Esophagus muscularis mucosa (tissue), 4 donors: ENCODE results near the gene ENOX2. TPM values are rescaled to one million over a fixed set of nuclear protein-coding genes. Genes with fewer than 3 reads are reported as not detected.

Experiments
- DNase-seq: peaks from one replicate; pipeline ENCODE4 v3.0.0-alpha.2; 2017; ENCODE audit errors: extremely low spot score
- H3K27ac ChIP-seq, 4 donors: fragments of 200-600 bp; sonication (generic); replicated peaks in 1 of 4; 1 replicate in 3 of 4; 2 replicates in 1 of 4; pipeline ENCODE4 v1.5.1; 2016 to 2019; ENCODE audit warnings: mild to moderate bottlenecking in 1 of 4
- H3K27me3 ChIP-seq, 4 donors: fragments of 200-600 bp; sonication (generic); one replicate each; pipeline versions ENCODE4 v1.5.1 to v1.6.0; 2016 to 2019
- H3K36me3 ChIP-seq, 4 donors: fragments of 200-600 bp; sonication (generic); one replicate each; pipeline ENCODE4 v1.5.1; 2016 to 2019
- H3K4me1 ChIP-seq, 4 donors: fragments of 200-600 bp; sonication (generic); one replicate each; pipeline ENCODE4 v1.5.1; 2016 to 2019
- H3K4me3 ChIP-seq, 4 donors: fragments of 200-600 bp; sonication (generic); 1 replicate in 2 of 4; 2 replicates in 2 of 4; pipeline ENCODE4 v1.5.1; 2016 to 2019; ENCODE audit warnings: mild to moderate bottlenecking in 4 of 4, moderate library complexity in 1 of 4
- H3K9me3 ChIP-seq, 4 donors: fragments of 200-600 bp; sonication (generic); 1 replicate in 3 of 4; 2 replicates in 1 of 4; pipeline ENCODE4 v1.5.1; 2016 to 2019
- CTCF ChIP-seq, 3 experiments: fragments of 200-600 bp in 2 of 3; fragments of 450-650 bp in 1 of 3; sonication (generic) in 2 of 3; IDR thresholded peaks; one replicate each; pipeline ENCODE4 v1.5.1; 2017 to 2019; ENCODE audit warnings: antibody characterized with exemption in 3 of 3, mild to moderate bottlenecking in 2 of 3, moderate library complexity in 1 of 3
- EP300 ChIP-seq: sonication (generic); formaldehyde crosslinking; IDR thresholded peaks from one replicate; pipeline ENCODE4 v1.6.1; 2017; ENCODE audit warnings: antibody characterized with exemption
- POLR2A ChIP-seq: fragments of 450-650 bp; IDR thresholded peaks from one replicate; pipeline ENCODE4 v1.6.1; 2017; ENCODE audit warnings: antibody characterized with exemption, moderate library complexity, mild to moderate bottlenecking, low read depth
- POLR2AphosphoS5 ChIP-seq, 2 donors: sonication (generic); formaldehyde crosslinking; IDR thresholded peaks; one replicate each; pipeline ENCODE4 v1.6.1; 2017; ENCODE audit warnings: antibody characterized with exemption in 2 of 2
- WGBS: methylation state at CpG from one replicate; pipeline ENCODE4 v1.1.5; 2018; 5-methylcytosine and 5-hydroxymethylcytosine counted together
- intact Hi-C: fragments of 100-400 bp; cut with DNase I; formaldehyde crosslinking; loops from one replicate; pipeline ENCODE4 v1.15.1; 2023
- total RNA-seq, 4 donors: library from RNA; depleted of rRNA; stranded (reverse); fragments of >200 nt; gene quantifications; one replicate each; pipeline versions ENCODE4 v1.1.0 to v1.2.1, GENCODE V29; 2016

ENOX2 gene
- total RNA-seq, 4 donors from 2014 or later: 12.4 to 17.1 (median 15.5) TPM

DNA sequence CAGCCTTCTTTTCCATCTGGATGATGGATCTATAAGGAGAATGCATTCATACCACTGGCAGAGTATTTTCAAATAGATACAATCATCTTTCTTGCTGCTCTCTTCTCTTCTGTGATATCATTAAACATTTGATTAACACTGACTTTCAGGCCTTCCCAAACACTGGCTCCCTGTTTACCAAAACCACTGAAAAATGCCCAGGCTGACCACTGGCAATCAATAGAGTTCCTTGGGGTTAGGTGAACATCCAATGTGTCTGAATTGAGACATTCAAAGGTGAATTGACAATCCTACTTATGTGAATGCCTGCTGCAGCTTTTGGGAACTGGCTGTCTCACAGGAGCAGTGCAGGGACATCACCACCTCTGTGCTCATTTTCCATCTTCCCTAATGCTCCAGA lies 168.3 kb downstream of the ENOX2 start:
- H3K4me3 ChIP-seq: no peak overlapping the region
- no peaks in the 10 kb centered on the region for H3K36me3 ChIP-seq
- intact Hi-C loops: no loop called here
- H3K27ac ChIP-seq: no peak overlapping the region
- H3K4me1 ChIP-seq: no peaks in the 10 kb centered on the region
- TF ChIP-seq EP300: no peak
- TF ChIP-seq POLR2AphosphoS5 (IDR thresholded peaks at IDR 0.05): no peak
- TF ChIP-seq CTCF (IDR thresholded peaks at IDR 0.05): no peak
- no peak for TF ChIP-seq POLR2A
- no peak for DNase-seq
- no peaks in the 10 kb centered on the region for H3K27me3 ChIP-seq
- H3K9me3 ChIP-seq: peaks cover 0 to 13% (median 0%) of the 10 kb centered on the region in 4 donors

DNA sequence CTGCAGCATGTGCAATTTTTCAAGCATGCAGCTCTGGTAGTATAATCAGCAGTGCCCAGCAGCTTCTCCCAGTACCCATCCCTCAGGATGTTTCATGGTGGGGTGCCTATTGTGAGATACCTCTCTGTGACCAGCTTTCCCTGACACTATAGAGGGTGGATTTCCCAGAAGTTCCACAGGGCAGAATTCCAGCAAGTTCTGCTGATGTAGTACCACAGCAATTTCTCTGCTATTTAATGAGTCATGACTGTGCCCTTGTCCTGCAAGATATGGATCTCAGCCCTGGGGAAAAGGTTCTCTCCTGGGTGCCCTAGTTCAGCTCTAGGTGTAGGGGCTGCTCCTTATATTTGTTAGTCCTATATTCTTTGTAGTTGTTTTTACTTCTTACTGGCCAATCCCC lies 174.8 kb downstream of the ENOX2 start:
- Histone ChIP-seq H3K9me3 (peaks cover 0 to 36% (median 0%) of the 10 kb centered on the region in 4 donors), H3K4me1 (no peaks in the 10 kb centered on the region), H3K27me3 (no peaks in the 10 kb centered on the region), H3K27ac (no peak overlapping the region), H3K4me3 (no peak overlapping the region), H3K36me3 (no peaks in the 10 kb centered on the region)
- intact Hi-C loops: no loop called here
- no peak for DNase-seq
- TF ChIP-seq POLR2AphosphoS5 (IDR thresholded peaks at IDR 0.05): no peak
- TF ChIP-seq EP300: no peak
- no peak for TF ChIP-seq CTCF (IDR thresholded peaks at IDR 0.05)

DNA sequence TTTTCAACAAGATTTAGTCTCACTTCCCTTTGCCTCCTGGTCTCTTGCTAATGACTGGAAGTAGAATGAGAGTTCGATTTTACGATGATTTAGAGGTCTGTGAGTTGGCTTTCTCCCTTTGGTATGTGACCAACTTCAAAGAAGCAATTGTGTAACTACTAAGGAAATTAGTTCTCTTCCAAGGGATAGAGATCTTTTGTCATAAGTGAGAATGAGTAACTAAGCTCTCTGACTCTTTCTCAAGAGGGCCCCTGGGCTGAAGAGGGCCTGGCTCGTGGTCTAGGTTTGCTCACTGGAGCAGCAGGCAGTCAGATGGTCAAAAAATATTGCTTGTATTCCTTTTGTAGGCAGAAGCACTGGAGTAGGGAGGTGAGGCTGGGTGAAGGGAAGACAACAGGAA lies 176.3 kb downstream of the ENOX2 start:
- WGBS: 78% methylated on average over 3 of the region's 3 CpGs
- H3K9me3 ChIP-seq: peaks cover 0 to 24% (median 0%) of the 10 kb centered on the region in 4 donors
- no peaks in the 10 kb centered on the region for H3K4me1 ChIP-seq
- no peak overlapping the region for H3K27ac ChIP-seq
- H3K4me3 ChIP-seq: no peak overlapping the region
- intact Hi-C loops: no loop called here
- DNase-seq: no peak
- H3K27me3 ChIP-seq: no peaks in the 10 kb centered on the region
- TF ChIP-seq EP300 (no peak), CTCF (IDR thresholded peaks at IDR 0.05) (no peak), POLR2A (no peak), POLR2AphosphoS5 (IDR thresholded peaks at IDR 0.05) (no peak)
- no peaks in the 10 kb centered on the region for H3K36me3 ChIP-seq

DNA sequence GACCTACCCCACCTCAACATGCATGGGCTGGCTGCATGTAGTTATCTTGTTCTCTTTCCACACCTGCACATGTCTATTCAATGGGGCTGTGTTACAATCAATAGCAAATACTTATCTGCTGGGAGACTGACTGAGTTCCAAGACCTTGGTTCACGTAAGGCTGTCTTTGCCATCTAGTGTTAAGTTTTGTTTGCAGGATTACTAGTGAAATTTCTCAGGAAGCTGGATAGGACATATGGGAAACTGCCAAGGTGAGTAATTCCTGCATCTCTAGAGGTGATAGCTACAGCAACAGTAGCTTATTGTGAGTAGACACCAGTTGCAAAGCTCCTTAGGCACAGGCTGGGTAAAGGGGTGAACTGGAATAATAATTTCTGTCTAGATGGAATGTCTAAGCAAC lies 177.5 kb downstream of the ENOX2 start:
- WGBS: 78% methylated on average over 1 of the region's 1 CpG
- H3K27ac ChIP-seq: no peak overlapping the region
- DNase-seq: no peak
- H3K36me3 ChIP-seq: no peaks in the 10 kb centered on the region
- intact Hi-C loops: no loop called here
- no peaks in the 10 kb centered on the region for H3K4me1 ChIP-seq
- H3K27me3 ChIP-seq: no peaks in the 10 kb centered on the region
- no peak overlapping the region for H3K4me3 ChIP-seq
- TF ChIP-seq EP300 (no peak), CTCF (IDR thresholded peaks at IDR 0.05) (no peak), POLR2A (no peak), POLR2AphosphoS5 (IDR thresholded peaks at IDR 0.05) (no peak)
- H3K9me3 ChIP-seq: peaks cover 0 to 23% (median 0%) of the 10 kb centered on the region in 4 donors

- Histone ChIP-seq H3K4me1 (no peaks in the 10 kb centered on the region), H3K36me3 (no peaks in the 10 kb centered on the region), H3K4me3 (no peak overlapping the region), H3K27me3 (no peaks in the 10 kb centered on the region), H3K9me3 (no peaks in the 10 kb centered on the region), H3K27ac (no peak overlapping the region)
- whole genome bisulfite sequencing: 62% methylated on average over 6 of the region's 6 CpGs
- no peak for DNase-seq
- TF ChIP-seq EP300: no peak
- intact Hi-C loops: no loop called here
Measured at GRCh38 chrX:130719413-130719812, 183.6 kb downstream of the ENOX2 start.
